ENCODE measurements around the gene PTPRE.

DNA sequence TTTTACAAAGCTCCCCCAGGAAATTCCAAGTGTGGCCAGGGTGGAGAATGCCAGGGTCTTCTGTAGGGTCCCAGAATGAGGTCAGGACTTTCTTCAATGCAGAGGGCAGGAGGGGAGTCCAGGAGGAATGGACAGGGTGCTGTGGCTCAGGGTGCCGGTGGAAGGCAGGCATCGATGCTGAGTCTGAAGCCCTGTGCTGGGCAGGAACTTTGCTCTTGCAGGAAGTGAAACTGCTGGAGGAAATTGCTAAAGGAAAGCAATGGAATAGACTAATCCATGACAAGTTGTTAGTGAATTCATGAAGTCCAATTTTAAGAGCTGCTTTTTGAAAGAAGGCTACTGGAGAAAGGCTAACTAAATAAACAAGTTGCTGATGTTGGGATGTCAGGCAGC lies 14.8 kb downstream of the PTPRE start:
- TF ChIP-seq PAX5 (IDR thresholded peaks at IDR 0.05; ENCODE audit: insufficient read depth, low read length, severe bottlenecking) (no peak), POLR2A (IDR thresholded peaks at IDR 0.05; ENCODE audit: low read depth, low read length) (no peak)
